ENCODE measurements around the gene ADGRG6.

- TF ChIP-seq CTCF (conservative IDR thresholded peaks at IDR 0.05 in 1 of 2, IDR thresholded peaks at IDR 0.05 in 1 of 2; ENCODE audit: low read depth in 1 of 2, low read length in 2 of 2) (no peak), EZH2 (IDR thresholded peaks at IDR 0.05; ENCODE audit: low read length, missing control alignments) (no peak)
These were observed 29.8 kb downstream of the ADGRG6 start for GRCh38 chr6:142331601-142332000.
